SK-N-SH (cell line): ENCODE measurements around the gene SLC26A4.

Source experiments
- EP300 ChIP-seq, 2 experiments: IDR thresholded peaks; 2 replicates each; pipeline versions ENCODE4 v1.4.0 to v1.6.1; 2012; ENCODE audit warnings: borderline replicate concordance in 1 of 2, low read depth in 1 of 2, low read length in 1 of 2
- GATA2 ChIP-seq: sonication (generic); formaldehyde crosslinking; IDR thresholded peaks from 2 replicates; pipeline ENCODE4 v1.5.0; 2020; ENCODE audit warnings: mild to moderate bottlenecking, missing genetic modification reagents
- RCOR1 ChIP-seq: fragments of 150-350 bp; IDR thresholded peaks from 2 replicates; pipeline ENCODE4 v1.6.1; 2017; ENCODE audit warnings: antibody characterized with exemption, low read length
- TF ChIP-seq, protein P1 (sequence below): fragments of 200-600 bp; sonication (generic); IDR thresholded peaks from 2 replicates; pipeline ENCODE4 v1.6.1; 2017; ENCODE audit warnings: antibody characterized with exemption, mild to moderate bottlenecking, moderate library complexity

DNA sequence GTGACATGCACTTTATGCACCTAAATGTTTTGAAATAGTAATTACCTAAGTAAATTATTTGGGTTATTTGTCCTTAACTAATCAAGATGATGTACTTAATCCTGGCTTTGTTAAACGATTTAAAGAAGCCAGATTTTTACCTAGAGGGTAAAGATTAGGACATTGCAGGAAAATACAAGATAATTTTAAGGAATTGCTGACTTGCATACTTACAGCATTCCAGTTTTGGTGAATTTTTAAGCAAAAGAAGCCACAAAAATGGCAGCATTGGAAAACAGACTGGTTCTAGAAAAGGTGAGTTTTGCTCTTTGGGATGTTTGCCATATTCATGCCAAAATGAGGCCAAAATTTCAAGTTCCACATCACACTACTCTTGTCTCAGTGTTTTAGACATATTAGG lies 47.2 kb upstream of the SLC26A4 start:
- TF ChIP-seq EP300 (IDR thresholded peaks at IDR 0.05; ENCODE audit: borderline replicate concordance in 1 of 2, low read depth in 1 of 2, low read length in 1 of 2), result no peak
- no peak for TF ChIP-seq GATA2 (CRISPR knock-in tag)
- TF ChIP-seq RCOR1, result no peak
- TF ChIP-seq, protein P1, sequence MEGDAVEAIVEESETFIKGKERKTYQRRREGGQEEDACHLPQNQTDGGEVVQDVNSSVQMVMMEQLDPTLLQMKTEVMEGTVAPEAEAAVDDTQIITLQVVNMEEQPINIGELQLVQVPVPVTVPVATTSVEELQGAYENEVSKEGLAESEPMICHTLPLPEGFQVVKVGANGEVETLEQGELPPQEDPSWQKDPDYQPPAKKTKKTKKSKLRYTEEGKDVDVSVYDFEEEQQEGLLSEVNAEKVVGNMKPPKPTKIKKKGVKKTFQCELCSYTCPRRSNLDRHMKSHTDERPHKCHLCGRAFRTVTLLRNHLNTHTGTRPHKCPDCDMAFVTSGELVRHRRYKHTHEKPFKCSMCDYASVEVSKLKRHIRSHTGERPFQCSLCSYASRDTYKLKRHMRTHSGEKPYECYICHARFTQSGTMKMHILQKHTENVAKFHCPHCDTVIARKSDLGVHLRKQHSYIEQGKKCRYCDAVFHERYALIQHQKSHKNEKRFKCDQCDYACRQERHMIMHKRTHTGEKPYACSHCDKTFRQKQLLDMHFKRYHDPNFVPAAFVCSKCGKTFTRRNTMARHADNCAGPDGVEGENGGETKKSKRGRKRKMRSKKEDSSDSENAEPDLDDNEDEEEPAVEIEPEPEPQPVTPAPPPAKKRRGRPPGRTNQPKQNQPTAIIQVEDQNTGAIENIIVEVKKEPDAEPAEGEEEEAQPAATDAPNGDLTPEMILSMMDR, result no peak
